ENCODE data around the gene RNF227.

The RNF227 gene

GRCh38 chr17:7885367-7886226 is 30.5 kb downstream of the RNF227 start:
- Histone ChIP-seq H4K12ac (ENCODE audit: low read depth, low read length) (peak overlapping the region; percentile 60), H3K23ac (ENCODE audit: low read length) (no peak overlapping the region), H2BK5ac (ENCODE audit: low read depth, low read length, poor library complexity) (peak overlapping the region; percentile 80), H3K4me3 (ENCODE audit: low read depth, low read length) (peak overlapping the region; percentile 78), H3K9me3 (ENCODE audit: insufficient read depth, low read depth, low read length) (no peaks in the 10 kb centered on the region), H3K18ac (ENCODE audit: low read length) (peak overlapping the region; percentile 92), H3K14ac (ENCODE audit: low read length) (peak overlapping the region; percentile 86), H4K8ac (ENCODE audit: low read depth, low read length) (peak overlapping the region; percentile 64), H2BK120ac (ENCODE audit: insufficient read depth, low read length, poor library complexity) (peak overlapping the region; percentile 70), H2AFZ (ENCODE audit: insufficient read depth, low read length, poor library complexity) (peak overlapping the region; percentile 49), H3K79me2 (ENCODE audit: control insufficient read depth, insufficient read depth, low read length, poor library complexity) (peaks cover 17% of the 10 kb centered on the region), H3K4me2 (ENCODE audit: low read length) (peak overlapping the region; percentile 94), H3K9ac (ENCODE audit: low read length) (peak overlapping the region; percentile 65), H2AK5ac (ENCODE audit: low read length) (peak overlapping the region; percentile 49), H3K36me3 (ENCODE audit: control insufficient read depth in 1 of 2, insufficient read depth in 2 of 2, low read length in 2 of 2) (peaks cover 8 to 14% of the 10 kb centered on the region in 2 experiments), H3K4ac (ENCODE audit: low read depth, low read length) (peak overlapping the region; percentile 57), H2BK12ac (ENCODE audit: low read length) (peak overlapping the region; percentile 76), H3K27ac (ENCODE audit: low read depth, low read length) (peak overlapping the region; percentile 85), H3K27me3 (ENCODE audit: insufficient read depth, low read length) (no peaks in the 10 kb centered on the region), H3K79me1 (ENCODE audit: low read length) (peaks cover 37% of the 10 kb centered on the region), H4K91ac (ENCODE audit: low read depth, low read length) (peak overlapping the region; percentile 89), H3K4me1 (ENCODE audit: control insufficient read depth in 1 of 2, insufficient read depth in 2 of 2, low read length in 2 of 2) (peaks cover 24 to 28% of the 10 kb centered on the region in 2 experiments)
- WGBS (ENCODE audit: extremely low coverage, insufficient coverage, insufficient read length) = no CpG with 5 or more reads among the region's 64 CpGs
- peak; percentile 14 to 49 for DNase-seq

DNA sequence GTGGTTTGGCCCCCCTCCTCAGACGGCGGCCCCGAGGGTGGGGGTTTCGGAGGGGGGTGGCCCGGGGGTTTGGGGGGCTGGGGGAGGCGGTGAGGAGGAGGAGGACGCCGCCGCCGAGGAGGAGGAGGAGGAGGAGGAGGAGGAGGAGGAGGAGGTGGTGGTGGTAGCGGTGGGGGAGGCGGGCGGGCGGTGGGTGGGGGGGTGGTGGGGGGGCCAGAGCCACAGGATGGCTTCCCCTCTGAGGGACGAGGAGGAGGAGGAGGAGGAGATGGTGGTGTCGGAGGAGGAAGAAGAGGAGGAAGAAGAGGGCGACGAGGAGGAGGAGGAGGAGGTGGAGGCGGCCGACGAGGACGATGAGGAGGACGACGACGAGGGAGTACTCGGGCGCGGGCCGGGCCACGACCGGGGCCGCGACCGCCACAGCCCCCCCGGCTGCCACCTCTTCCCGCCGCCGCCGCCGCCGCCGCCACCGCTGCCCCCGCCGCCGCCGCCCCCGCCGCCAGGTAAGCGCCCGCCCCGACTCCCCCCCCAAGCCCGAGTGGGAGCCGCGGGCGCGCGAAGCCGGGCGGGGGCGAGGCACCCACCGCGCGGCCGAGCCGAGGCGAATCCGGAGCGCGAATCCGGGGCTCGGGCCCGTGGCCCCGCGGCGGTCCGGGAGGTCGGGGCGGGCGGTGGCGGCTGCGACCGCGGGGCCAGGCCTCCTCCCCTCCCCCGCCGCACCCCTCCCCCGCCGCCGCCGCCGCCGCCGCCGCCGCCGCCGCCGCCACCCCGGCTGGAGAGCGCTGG is 31.3 kb downstream of the RNF227 start:
- H3K79me1 ChIP-seq (ENCODE audit: low read length) = peaks cover 37% of the 10 kb centered on the region
- H4K8ac ChIP-seq (ENCODE audit: low read depth, low read length) = peak overlapping the region; percentile 57
- peaks cover 24 to 28% of the 10 kb centered on the region in 2 experiments for H3K4me1 ChIP-seq (ENCODE audit: control insufficient read depth in 1 of 2, insufficient read depth in 2 of 2, low read length in 2 of 2)
- H3K23ac ChIP-seq (ENCODE audit: low read length) = no peak overlapping the region
- peak overlapping the region; percentile 77 for H3K9ac ChIP-seq (ENCODE audit: low read length)
- peak overlapping the region; percentile 71 for H4K12ac ChIP-seq (ENCODE audit: low read depth, low read length)
- peak overlapping the region; percentile 89 for H3K4me3 ChIP-seq (ENCODE audit: low read depth, low read length)
- peak overlapping the region; percentile 85 for H3K27ac ChIP-seq (ENCODE audit: low read depth, low read length)
- H2AK5ac ChIP-seq (ENCODE audit: low read length) = no peak overlapping the region
- peak overlapping the region; percentile 89 for H4K91ac ChIP-seq (ENCODE audit: low read depth, low read length)
- no peak overlapping the region for H2BK12ac ChIP-seq (ENCODE audit: low read length)
- peak overlapping the region; percentile 83 for H3K18ac ChIP-seq (ENCODE audit: low read length)
- H2BK120ac ChIP-seq (ENCODE audit: insufficient read depth, low read length, poor library complexity) = peak overlapping the region; percentile 52
- peak overlapping the region; percentile 84 for H3K4ac ChIP-seq (ENCODE audit: low read depth, low read length)
- peaks cover 6 to 12% of the 10 kb centered on the region in 2 experiments for H3K36me3 ChIP-seq (ENCODE audit: control insufficient read depth in 1 of 2, insufficient read depth in 2 of 2, low read length in 2 of 2)
- peaks cover 17% of the 10 kb centered on the region for H3K79me2 ChIP-seq (ENCODE audit: control insufficient read depth, insufficient read depth, low read length, poor library complexity)
- peak in 1 of 2 donors; percentile 17 for DNase-seq
- H3K9me3 ChIP-seq (ENCODE audit: insufficient read depth, low read depth, low read length) = no peaks in the 10 kb centered on the region
- H3K27me3 ChIP-seq (ENCODE audit: insufficient read depth, low read length) = no peaks in the 10 kb centered on the region
- no CpG with 5 or more reads among the region's 100 CpGs for WGBS (ENCODE audit: extremely low coverage, insufficient coverage, insufficient read length)
- peak overlapping the region; percentile 80 for H2BK5ac ChIP-seq (ENCODE audit: low read depth, low read length, poor library complexity)
- H3K14ac ChIP-seq (ENCODE audit: low read length) = peak overlapping the region; percentile 91
- peak overlapping the region; percentile 94 for H3K4me2 ChIP-seq (ENCODE audit: low read length)
- H2AFZ ChIP-seq (ENCODE audit: insufficient read depth, low read length, poor library complexity) = peak overlapping the region; percentile 49

GRCh38 chr17:7883781-7884386 is 32.2 kb downstream of the RNF227 start:
- peaks cover 15 to 19% of the 10 kb centered on the region in 2 experiments for H3K4me1 ChIP-seq (ENCODE audit: control insufficient read depth in 1 of 2, insufficient read depth in 2 of 2, low read length in 2 of 2)
- H3K36me3 ChIP-seq (ENCODE audit: control insufficient read depth in 1 of 2, insufficient read depth in 2 of 2, low read length in 2 of 2) = peaks cover 6 to 15% of the 10 kb centered on the region in 2 experiments
- H2BK5ac ChIP-seq (ENCODE audit: low read depth, low read length, poor library complexity) = no peak overlapping the region
- H3K14ac ChIP-seq (ENCODE audit: low read length) = no peak overlapping the region
- H2BK12ac ChIP-seq (ENCODE audit: low read length) = no peak overlapping the region
- H2AK5ac ChIP-seq (ENCODE audit: low read length) = no peak overlapping the region
- DNase-seq = no peak
- no peaks in the 10 kb centered on the region for H3K27me3 ChIP-seq (ENCODE audit: insufficient read depth, low read length)
- peaks cover 32% of the 10 kb centered on the region for H3K79me1 ChIP-seq (ENCODE audit: low read length)
- H4K8ac ChIP-seq (ENCODE audit: low read depth, low read length) = no peak overlapping the region
- H3K4me2 ChIP-seq (ENCODE audit: low read length) = peak overlapping the region; percentile 45
- no peak overlapping the region for H3K4ac ChIP-seq (ENCODE audit: low read depth, low read length)
- H3K9ac ChIP-seq (ENCODE audit: low read length) = no peak overlapping the region
- H3K23ac ChIP-seq (ENCODE audit: low read length) = no peak overlapping the region
- H3K9me3 ChIP-seq (ENCODE audit: insufficient read depth, low read depth, low read length) = no peaks in the 10 kb centered on the region
- H2AFZ ChIP-seq (ENCODE audit: insufficient read depth, low read length, poor library complexity) = no peak overlapping the region
- H3K79me2 ChIP-seq (ENCODE audit: control insufficient read depth, insufficient read depth, low read length, poor library complexity) = peaks cover 14% of the 10 kb centered on the region
- H2BK120ac ChIP-seq (ENCODE audit: insufficient read depth, low read length, poor library complexity) = no peak overlapping the region
- H4K12ac ChIP-seq (ENCODE audit: low read depth, low read length) = no peak overlapping the region
- H3K18ac ChIP-seq (ENCODE audit: low read length) = no peak overlapping the region
- H3K27ac ChIP-seq (ENCODE audit: low read depth, low read length) = no peak overlapping the region
- no CpG with 5 or more reads among the region's 3 CpGs for WGBS (ENCODE audit: extremely low coverage, insufficient coverage, insufficient read length)
- H3K4me3 ChIP-seq (ENCODE audit: low read depth, low read length) = no peak overlapping the region
- no peak overlapping the region for H4K91ac ChIP-seq (ENCODE audit: low read depth, low read length)

- Histone ChIP-seq H2BK120ac (ENCODE audit: insufficient read depth, low read length, poor library complexity) (no peak overlapping the region), H3K4me2 (ENCODE audit: low read length) (no peak overlapping the region), H3K27me3 (ENCODE audit: insufficient read depth, low read length) (no peaks in the 10 kb centered on the region), H3K4me1 (ENCODE audit: control insufficient read depth in 1 of 2, insufficient read depth in 2 of 2, low read length in 2 of 2) (peaks cover 4 to 9% of the 10 kb centered on the region in 2 experiments), H4K91ac (ENCODE audit: low read depth, low read length) (no peak overlapping the region), H4K8ac (ENCODE audit: low read depth, low read length) (no peak overlapping the region), H3K79me2 (ENCODE audit: control insufficient read depth, insufficient read depth, low read length, poor library complexity) (peaks cover 6% of the 10 kb centered on the region), H3K9ac (ENCODE audit: low read length) (no peak overlapping the region), H3K36me3 (ENCODE audit: control insufficient read depth in 1 of 2, insufficient read depth in 2 of 2, low read length in 2 of 2) (peaks cover 8 to 18% of the 10 kb centered on the region in 2 experiments), H3K79me1 (ENCODE audit: low read length) (peaks cover 23% of the 10 kb centered on the region), H4K12ac (ENCODE audit: low read depth, low read length) (no peak overlapping the region), H2AK5ac (ENCODE audit: low read length) (no peak overlapping the region), H3K4ac (ENCODE audit: low read depth, low read length) (no peak overlapping the region), H3K9me3 (ENCODE audit: insufficient read depth, low read depth, low read length) (no peaks in the 10 kb centered on the region), H3K4me3 (ENCODE audit: low read depth, low read length) (no peak overlapping the region), H2AFZ (ENCODE audit: insufficient read depth, low read length, poor library complexity) (no peak overlapping the region), H2BK12ac (ENCODE audit: low read length) (no peak overlapping the region), H3K18ac (ENCODE audit: low read length) (no peak overlapping the region), H3K23ac (ENCODE audit: low read length) (no peak overlapping the region), H2BK5ac (ENCODE audit: low read depth, low read length, poor library complexity) (no peak overlapping the region), H3K27ac (ENCODE audit: low read depth, low read length) (no peak overlapping the region), H3K14ac (ENCODE audit: low read length) (no peak overlapping the region)
- no peak for DNase-seq
- WGBS (ENCODE audit: extremely low coverage, insufficient coverage, insufficient read length) = no CpG with 5 or more reads among the region's 3 CpGs
These were observed 33.5 kb downstream of the RNF227 start for GRCh38 chr17:7882629-7883028.
